ENCODE results near the gene MAML3. TPM values are rescaled to one million over a fixed set of nuclear protein-coding genes. Genes with fewer than 3 reads are reported as not detected.

MAML3 gene
- total RNA-seq, 3 donors from 2014 or later: 0.60 to 1.0 (median 0.73) TPM

DNA sequence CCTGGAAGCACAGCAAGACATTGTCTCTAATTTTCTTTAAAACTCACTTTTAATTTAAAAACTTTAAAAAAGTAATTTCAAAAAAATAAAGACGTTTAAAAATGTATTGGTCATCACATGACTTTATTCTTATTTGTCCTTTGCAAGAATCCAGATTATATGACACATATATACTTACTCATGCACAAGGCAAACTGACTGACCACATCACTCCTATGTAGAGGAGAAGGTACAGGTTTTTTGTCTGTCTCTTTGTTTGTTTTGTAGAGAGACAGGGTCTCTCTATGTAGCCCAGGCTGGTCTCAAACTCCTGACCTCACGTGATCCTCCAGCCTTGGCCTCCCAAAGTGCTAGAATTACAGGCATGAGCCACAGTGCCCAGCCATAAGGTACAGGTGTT, 28.6 kb downstream of the MAML3 start:
- no peak for DNase-seq
- no peak overlapping the region for H3K4me3 Mint-ChIP-seq

DNA sequence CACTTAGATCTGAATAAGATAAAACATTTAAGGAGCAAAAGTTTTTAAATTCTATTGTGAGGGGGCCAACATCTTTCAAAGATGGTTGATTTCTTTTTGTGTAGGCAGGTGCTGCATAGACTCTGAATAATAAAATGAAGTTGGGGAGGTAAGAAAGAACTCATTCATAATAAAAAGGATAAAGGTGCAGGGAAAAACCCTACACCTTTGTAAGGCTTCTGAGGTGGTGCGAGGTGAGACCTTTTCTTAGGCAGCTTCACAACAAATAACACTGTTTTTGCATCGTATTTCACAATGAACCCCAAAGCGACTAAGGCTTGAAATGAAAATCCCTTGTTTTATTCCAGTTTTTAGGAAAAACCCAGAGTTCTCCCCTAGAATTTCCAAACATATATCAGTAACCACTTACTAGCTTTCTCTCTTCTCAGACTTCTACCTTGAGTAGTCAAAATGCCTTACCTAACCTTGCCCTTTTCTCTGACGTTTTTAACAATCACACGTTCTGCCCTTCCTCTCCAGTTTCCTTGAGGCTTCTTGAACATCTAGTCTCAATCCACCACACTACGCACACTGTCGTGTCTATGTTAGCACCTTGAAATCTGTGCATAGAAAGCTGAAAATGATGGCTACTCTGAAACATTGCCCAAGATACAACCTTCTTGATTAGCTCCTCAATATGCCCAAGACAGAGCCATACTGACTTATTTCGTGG, 30.2 kb downstream of the MAML3 start:
- Mint-ChIP-seq H3K36me3 (ENCODE audit: insufficient read depth) (no peaks in the 10 kb centered on the region), H3K27me3 (ENCODE audit: low read depth) (no peaks in the 10 kb centered on the region), H3K4me3 (no peak overlapping the region), H3K4me1 (ENCODE audit: low read depth) (peaks cover 13% of the 10 kb centered on the region), H3K9me3 (no peaks in the 10 kb centered on the region)
- ATAC-seq (no peak), DNase-seq (no peak)

More for the DNA sequence above, 28.6 kb downstream of the MAML3 start:
- Mint-ChIP-seq H3K27me3 (ENCODE audit: low read depth) (no peaks in the 10 kb centered on the region), H3K4me1 (ENCODE audit: low read depth) (peaks cover 13% of the 10 kb centered on the region), H3K9me3 (no peaks in the 10 kb centered on the region), H3K36me3 (ENCODE audit: insufficient read depth) (no peaks in the 10 kb centered on the region)
- no peak for ATAC-seq

DNA sequence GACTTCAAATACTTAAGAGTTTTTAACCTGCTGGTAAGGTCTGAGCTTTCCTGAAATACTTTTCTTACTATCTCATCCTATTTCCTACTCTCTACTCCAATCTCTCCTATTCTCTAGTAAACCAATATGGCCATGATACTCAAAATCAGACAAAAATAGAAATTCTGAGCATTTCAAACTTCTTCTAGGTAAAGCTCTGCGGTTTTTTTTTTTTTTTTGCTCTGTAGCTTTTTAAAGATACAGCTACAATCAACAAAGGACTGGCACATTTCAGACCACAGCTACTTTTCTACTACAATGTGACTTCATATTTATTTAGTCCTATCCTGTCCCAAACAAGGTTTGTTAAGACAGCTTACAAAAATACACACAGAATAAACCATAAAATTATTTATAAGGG, 31.1 kb downstream of the MAML3 start:
- Mint-ChIP-seq H3K4me3 (no peak overlapping the region), H3K27me3 (ENCODE audit: low read depth) (no peaks in the 10 kb centered on the region)
- ATAC-seq: no peak

DNA sequence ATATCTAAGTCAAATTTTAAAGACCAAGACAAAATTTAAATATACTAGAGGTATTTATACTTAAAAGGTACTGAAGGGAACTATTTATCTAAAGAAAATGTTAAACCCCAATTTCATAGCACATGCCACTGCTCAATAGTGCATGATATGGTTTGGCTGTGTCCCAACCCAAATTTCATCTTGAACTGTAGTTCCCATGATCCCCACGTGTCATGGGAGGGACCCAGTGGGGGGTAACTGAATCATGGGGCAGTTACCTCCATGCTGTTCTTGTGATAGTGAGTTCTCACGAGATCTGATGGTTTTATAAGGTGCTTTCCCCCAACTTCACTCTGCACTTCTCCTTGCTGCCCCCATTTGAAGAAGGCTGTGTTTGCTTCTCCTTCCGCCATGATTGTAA, 32.3 kb downstream of the MAML3 start:
- ATAC-seq (no peak), DNase-seq (no peak)
- peaks cover 19% of the 10 kb centered on the region for H3K4me1 Mint-ChIP-seq (ENCODE audit: low read depth)
- H3K27me3 Mint-ChIP-seq (ENCODE audit: low read depth): no peaks in the 10 kb centered on the region
- H3K36me3 Mint-ChIP-seq (ENCODE audit: insufficient read depth): no peaks in the 10 kb centered on the region
- H3K9me3 Mint-ChIP-seq: no peaks in the 10 kb centered on the region
- no peak overlapping the region for H3K4me3 Mint-ChIP-seq

More for the DNA sequence above, 31.1 kb downstream of the MAML3 start:
- Mint-ChIP-seq H3K4me1 (ENCODE audit: low read depth) (peaks cover 13% of the 10 kb centered on the region), H3K9me3 (no peaks in the 10 kb centered on the region), H3K36me3 (ENCODE audit: insufficient read depth) (no peaks in the 10 kb centered on the region)
- DNase-seq: no peak

DNA sequence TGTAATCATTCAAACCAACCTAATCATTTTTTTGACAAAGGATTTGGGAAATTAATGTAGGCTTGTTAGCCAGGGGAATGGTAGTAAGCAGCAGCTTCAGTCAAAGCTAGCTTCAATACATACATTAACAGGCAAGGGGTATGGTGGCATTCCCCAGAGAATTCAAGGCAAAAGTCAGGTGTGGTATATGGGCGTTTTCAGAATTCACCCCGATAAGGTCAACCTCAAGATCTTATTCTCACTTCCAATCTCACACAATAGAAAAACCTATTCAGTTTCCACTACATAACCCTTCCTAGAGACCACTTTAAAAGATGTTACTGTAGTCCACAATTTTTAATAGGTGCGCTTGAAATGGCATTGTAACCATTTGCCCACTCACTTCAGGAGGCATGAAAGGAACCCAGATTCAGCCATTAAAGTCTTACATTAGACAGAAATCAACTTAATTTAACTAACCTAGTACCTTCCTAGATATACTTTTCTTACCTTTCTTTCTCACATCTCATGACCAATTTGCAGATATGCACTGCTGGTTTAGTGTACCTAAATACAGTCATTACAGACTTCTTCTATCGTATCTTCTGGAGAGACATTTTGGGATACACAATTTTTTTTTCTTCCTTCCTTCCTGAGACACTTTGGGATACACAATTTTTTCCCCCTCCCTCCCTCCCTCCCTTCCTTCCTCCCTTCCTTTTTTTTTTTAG, 34.9 kb downstream of the MAML3 start:
- H3K4me1 Mint-ChIP-seq (ENCODE audit: low read depth): peaks cover 29% of the 10 kb centered on the region
- no peak for DNase-seq
- H3K27me3 Mint-ChIP-seq (ENCODE audit: low read depth): peaks cover 2% of the 10 kb centered on the region
- H3K4me3 Mint-ChIP-seq: no peak overlapping the region
- no peak for ATAC-seq
- H3K36me3 Mint-ChIP-seq (ENCODE audit: insufficient read depth): no peaks in the 10 kb centered on the region
- H3K9me3 Mint-ChIP-seq: no peaks in the 10 kb centered on the region

DNA sequence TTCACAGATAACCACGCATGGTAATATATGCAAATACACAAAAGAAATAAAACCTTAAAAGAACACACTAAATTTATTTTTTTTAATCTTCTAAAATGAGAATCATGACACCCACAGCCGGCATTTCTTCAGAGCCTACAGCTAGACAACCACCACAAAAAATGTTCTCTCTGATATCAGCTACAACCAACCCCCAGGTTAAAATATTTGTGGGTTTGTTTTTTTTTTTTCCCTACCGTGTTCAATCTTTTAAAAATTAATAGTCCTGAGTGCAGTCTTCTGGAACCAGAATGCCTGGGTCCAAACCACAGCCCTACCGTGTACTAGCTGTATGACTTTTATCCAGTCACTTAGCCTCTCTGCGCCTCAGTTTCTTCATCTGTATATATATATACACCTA, 36.0 kb downstream of the MAML3 start:
- Mint-ChIP-seq H3K36me3 (ENCODE audit: insufficient read depth) (no peaks in the 10 kb centered on the region), H3K27me3 (ENCODE audit: low read depth) (peaks cover 2% of the 10 kb centered on the region), H3K4me3 (no peak overlapping the region), H3K9me3 (no peaks in the 10 kb centered on the region), H3K4me1 (ENCODE audit: low read depth) (peaks cover 20% of the 10 kb centered on the region)
- no peak for ATAC-seq
- no peak for DNase-seq

DNA sequence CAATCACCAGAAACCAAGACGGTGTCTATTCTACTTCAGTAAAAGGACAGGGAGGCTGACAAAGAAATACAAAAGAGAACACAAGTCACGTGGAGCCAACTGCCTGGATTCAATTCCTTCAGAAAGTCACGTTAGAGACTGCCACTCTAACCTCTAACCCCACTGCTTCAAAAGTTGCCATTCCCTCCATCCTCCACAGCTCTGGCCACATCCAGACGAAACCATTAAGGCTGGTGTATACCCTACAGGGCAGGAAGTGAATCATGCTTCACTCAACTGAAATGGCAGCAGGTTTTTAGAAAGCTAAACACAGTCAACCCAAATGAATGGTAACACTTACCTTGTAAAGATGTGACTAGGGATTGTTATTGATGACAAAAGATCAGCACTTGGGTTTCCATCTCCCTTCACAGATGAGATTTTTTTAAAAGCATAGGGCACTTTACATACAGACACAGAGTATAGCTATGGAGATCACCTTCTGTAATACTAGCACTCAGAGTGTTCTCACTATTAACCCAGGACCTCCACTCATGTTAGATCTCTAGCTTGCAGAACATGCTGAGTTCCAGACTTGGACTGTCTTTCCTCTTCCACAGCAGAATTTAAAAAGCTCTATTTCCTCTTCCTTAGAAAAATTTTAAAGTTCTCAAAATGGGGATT, 37.4 kb downstream of the MAML3 start:
- ATAC-seq (peak; percentile 96), DNase-seq (no peak)
- Mint-ChIP-seq H3K27me3 (ENCODE audit: low read depth) (peaks cover 2% of the 10 kb centered on the region), H3K4me1 (ENCODE audit: low read depth) (peaks cover 17% of the 10 kb centered on the region), H3K36me3 (ENCODE audit: insufficient read depth) (no peaks in the 10 kb centered on the region), H3K4me3 (no peak overlapping the region), H3K9me3 (no peaks in the 10 kb centered on the region)

DNA sequence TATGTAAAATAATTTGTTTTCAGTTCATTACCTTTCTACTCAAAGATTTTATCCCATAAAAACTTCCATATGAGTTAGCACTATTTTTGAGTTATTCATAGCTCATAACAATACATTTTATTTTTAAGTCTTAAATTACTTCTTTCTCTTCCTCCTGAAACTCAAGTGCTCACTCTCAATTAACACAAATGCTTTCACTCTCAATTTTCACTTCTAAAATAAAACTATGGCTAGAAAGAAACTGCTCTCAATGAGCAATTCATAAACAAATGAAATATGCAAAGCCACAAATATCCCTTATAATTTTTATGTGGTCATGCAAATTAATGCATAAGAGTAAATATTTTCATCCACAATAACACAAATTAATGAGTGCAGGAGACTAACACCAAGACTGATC, 38.8 kb downstream of the MAML3 start:
- H3K4me3 Mint-ChIP-seq: no peak overlapping the region
- no peaks in the 10 kb centered on the region for H3K9me3 Mint-ChIP-seq
- ATAC-seq: no peak
- peaks cover 17% of the 10 kb centered on the region for H3K4me1 Mint-ChIP-seq (ENCODE audit: low read depth)
- no peak for DNase-seq
- H3K36me3 Mint-ChIP-seq (ENCODE audit: insufficient read depth): no peaks in the 10 kb centered on the region
- peaks cover 2% of the 10 kb centered on the region for H3K27me3 Mint-ChIP-seq (ENCODE audit: low read depth)

DNA sequence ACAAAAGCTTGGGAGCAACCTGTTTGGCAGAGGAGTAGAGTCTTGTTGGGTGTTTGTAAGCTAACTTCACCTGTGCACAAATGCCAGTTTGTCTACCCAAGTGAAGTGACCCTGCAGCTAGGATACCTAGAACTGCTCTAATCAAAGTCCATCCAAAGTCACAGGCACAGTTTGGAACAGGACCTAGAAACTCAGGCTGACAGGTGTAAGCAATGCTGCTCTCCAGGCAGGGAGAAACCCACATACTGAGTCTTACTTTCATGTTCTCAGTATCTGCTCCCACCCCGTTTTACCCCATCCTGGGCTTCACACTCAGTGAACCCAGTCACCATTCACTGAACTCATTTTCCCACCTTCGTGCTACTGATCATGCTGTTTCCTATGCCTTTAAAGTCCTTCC, 40.3 kb downstream of the MAML3 start:
- ATAC-seq: no peak
- H3K4me1 Mint-ChIP-seq (ENCODE audit: low read depth): peaks cover 17% of the 10 kb centered on the region
- no peak for DNase-seq

DNA sequence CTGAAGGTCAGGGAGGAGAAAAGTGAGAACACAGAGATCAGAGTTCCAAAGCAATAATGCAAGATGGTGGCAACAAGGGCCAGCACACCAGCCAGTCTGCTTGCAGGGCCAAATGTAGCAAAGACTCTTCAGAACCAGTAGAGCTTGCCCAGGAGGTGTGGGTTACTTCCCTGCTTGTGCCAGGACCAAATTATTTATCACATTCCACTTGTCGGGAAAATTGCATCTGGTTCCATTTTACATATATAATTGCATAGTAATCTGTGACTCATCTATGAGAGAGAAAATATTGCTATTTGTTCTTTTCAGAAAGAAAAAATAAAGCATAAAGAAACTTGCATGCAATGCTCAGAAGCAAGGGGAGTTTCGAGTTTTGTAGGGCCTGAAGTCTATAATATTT, 41.4 kb downstream of the MAML3 start:
- no peak for DNase-seq
- no peak overlapping the region for H3K4me3 Mint-ChIP-seq
- no peak for ATAC-seq
- no peaks in the 10 kb centered on the region for H3K36me3 Mint-ChIP-seq (ENCODE audit: insufficient read depth)
- no peaks in the 10 kb centered on the region for H3K9me3 Mint-ChIP-seq
- peaks cover 23% of the 10 kb centered on the region for H3K4me1 Mint-ChIP-seq (ENCODE audit: low read depth)
- H3K27me3 Mint-ChIP-seq (ENCODE audit: low read depth): peaks cover 2% of the 10 kb centered on the region

More for the DNA sequence above, 40.3 kb downstream of the MAML3 start:
- H3K4me3 Mint-ChIP-seq: no peak overlapping the region
- no peaks in the 10 kb centered on the region for H3K9me3 Mint-ChIP-seq
- H3K27me3 Mint-ChIP-seq (ENCODE audit: low read depth): peaks cover 2% of the 10 kb centered on the region
- no peaks in the 10 kb centered on the region for H3K36me3 Mint-ChIP-seq (ENCODE audit: insufficient read depth)

DNA sequence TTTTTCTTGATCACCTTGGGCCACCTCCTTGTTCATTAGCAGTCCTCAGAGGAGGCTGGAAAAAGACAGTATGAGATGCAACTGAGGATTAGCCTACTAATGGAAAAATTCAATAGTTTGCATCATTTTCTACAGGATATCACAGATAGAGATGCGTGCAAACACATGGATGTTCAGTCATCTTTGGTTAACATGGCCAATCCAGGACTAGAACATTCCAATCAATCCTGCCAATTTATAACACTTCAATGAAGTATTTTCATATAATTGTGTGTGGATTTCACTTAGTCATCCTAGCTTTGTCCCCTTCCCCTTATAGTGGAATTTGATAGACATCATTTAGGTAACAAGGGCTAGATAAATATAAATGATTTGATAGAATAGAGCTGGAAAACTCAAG, 42.7 kb downstream of the MAML3 start:
- Mint-ChIP-seq H3K27me3 (ENCODE audit: low read depth) (peaks cover 2% of the 10 kb centered on the region), H3K9me3 (no peaks in the 10 kb centered on the region), H3K36me3 (ENCODE audit: insufficient read depth) (no peaks in the 10 kb centered on the region), H3K4me3 (no peak overlapping the region), H3K4me1 (ENCODE audit: low read depth) (peaks cover 13% of the 10 kb centered on the region)
- ATAC-seq (no peak), DNase-seq (no peak)

DNA sequence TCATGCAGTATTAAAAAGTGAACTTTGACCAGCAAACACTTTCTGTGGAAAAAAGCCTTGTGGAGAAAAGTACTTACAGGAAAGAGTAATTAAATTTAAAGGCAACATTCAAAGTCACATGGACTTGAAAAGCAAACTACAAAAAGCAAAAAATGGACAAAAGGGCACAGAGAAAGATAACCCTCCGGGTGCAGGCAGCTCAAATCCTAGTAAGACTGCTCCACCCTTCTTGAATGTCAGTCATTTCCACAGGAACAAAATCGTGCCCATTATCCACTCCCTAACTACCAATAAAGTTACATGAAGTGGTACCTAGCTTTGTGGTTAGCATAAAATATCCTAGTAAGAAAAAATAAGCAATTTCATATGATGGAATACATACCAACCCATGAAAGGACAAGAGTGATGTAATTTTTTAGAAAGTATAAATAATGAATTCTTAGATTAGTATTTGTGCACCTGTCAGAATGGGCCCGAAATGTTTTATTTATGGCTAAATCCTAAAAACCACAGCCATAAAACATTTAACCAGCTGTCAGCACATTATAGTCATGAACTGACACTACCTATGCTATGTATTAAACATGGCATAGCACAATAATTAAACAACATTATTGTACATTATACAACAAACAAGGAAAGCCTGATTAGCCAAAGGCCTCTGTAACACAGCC, 43.3 kb downstream of the MAML3 start:
- no peak for DNase-seq
- H3K9me3 Mint-ChIP-seq: no peaks in the 10 kb centered on the region
- H3K4me3 Mint-ChIP-seq: no peak overlapping the region
- ATAC-seq: no peak
- H3K27me3 Mint-ChIP-seq (ENCODE audit: low read depth): peaks cover 2% of the 10 kb centered on the region
- H3K36me3 Mint-ChIP-seq (ENCODE audit: insufficient read depth): no peaks in the 10 kb centered on the region
- H3K4me1 Mint-ChIP-seq (ENCODE audit: low read depth): peaks cover 10% of the 10 kb centered on the region

DNA sequence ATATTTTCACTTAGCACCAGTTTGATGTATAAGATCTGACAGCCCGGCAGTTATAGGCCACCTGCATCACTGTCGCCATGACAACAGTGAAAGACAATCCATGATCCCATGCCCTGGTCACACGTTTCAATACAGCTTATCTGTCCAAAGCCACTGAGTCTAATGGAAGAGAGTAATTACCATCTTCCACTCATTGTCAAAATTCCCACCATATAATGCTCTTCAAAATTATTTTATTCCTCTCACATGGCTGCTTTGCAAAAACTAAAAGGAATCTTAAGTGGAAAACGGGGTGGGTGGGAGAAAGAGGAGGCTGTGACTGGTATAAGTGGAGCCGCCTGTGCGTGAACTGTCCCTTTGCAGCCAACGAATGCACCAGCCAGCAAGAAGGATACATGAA, 44.2 kb downstream of the MAML3 start:
- ATAC-seq (no peak), DNase-seq (no peak)
- H3K36me3 Mint-ChIP-seq (ENCODE audit: insufficient read depth): no peaks in the 10 kb centered on the region
- H3K4me3 Mint-ChIP-seq: no peak overlapping the region
- no peaks in the 10 kb centered on the region for H3K27me3 Mint-ChIP-seq (ENCODE audit: low read depth)
- H3K9me3 Mint-ChIP-seq: no peaks in the 10 kb centered on the region
- H3K4me1 Mint-ChIP-seq (ENCODE audit: low read depth): peaks cover 7% of the 10 kb centered on the region

DNA sequence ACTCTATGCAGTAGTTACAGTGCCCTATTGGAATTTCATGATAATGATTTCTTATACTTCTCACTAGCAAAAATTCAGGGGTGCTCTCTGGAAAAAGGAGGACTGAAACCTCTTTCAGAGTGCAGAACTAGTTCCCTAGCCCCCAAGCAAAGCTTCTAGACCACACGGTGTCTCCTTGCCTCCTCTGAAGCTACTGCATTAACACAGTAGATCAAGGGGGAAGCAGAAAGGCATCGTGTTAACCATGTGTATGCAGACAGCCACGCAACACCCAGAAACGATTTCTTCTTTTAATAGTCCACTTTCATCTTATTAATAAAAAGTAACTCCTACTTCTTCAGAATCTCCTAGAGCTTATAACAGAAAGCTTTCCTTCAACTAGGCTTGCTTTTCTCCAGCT, 44.7 kb downstream of the MAML3 start:
- no peak for ATAC-seq
- no peak overlapping the region for H3K4me3 Mint-ChIP-seq

More for the DNA sequence above, 44.7 kb downstream of the MAML3 start:
- DNase-seq: no peak
- Mint-ChIP-seq H3K36me3 (ENCODE audit: insufficient read depth) (no peaks in the 10 kb centered on the region), H3K27me3 (ENCODE audit: low read depth) (no peaks in the 10 kb centered on the region), H3K9me3 (no peaks in the 10 kb centered on the region), H3K4me1 (ENCODE audit: low read depth) (peaks cover 7% of the 10 kb centered on the region)

Data from activated T-cell treated with anti-CD3 and anti-CD28 coated beads, Interleukin-2, amount 50 U/mL, for 4 hours (primary cell).